Measurements from ENCODE around the gene EXOC5.

DNA sequence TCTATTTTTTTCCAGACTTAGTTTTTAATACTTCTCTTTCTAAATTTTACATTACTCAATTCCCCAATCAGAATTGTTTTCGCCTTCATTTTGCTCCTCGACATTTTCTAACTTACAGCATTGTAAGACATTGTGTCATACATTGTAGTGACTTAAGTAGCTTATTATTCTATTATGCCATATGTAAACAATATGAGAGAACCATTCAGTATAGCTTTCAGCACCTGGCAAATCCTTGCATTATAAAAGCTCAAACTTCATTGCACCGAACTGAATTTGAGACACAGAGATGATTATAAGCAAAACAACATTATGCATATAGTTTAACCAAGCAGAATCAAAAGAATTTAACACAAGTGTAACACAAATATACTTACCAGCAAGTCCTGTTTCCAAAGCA is 46.8 kb downstream of the EXOC5 start:
- TF ChIP-seq POLR2A (IDR thresholded peaks at IDR 0.05) = no peak
- TF ChIP-seq, protein P1, sequence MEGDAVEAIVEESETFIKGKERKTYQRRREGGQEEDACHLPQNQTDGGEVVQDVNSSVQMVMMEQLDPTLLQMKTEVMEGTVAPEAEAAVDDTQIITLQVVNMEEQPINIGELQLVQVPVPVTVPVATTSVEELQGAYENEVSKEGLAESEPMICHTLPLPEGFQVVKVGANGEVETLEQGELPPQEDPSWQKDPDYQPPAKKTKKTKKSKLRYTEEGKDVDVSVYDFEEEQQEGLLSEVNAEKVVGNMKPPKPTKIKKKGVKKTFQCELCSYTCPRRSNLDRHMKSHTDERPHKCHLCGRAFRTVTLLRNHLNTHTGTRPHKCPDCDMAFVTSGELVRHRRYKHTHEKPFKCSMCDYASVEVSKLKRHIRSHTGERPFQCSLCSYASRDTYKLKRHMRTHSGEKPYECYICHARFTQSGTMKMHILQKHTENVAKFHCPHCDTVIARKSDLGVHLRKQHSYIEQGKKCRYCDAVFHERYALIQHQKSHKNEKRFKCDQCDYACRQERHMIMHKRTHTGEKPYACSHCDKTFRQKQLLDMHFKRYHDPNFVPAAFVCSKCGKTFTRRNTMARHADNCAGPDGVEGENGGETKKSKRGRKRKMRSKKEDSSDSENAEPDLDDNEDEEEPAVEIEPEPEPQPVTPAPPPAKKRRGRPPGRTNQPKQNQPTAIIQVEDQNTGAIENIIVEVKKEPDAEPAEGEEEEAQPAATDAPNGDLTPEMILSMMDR (IDR thresholded peaks at IDR 0.05) = no peak
